NOMO-1 treated with dmso at 0.1 percent for 144 hours (cell line): ENCODE data around the gene EHBP1.
"Not testable (repeated sequence)": the region's sequence is repeated elsewhere in the genome, so short reads cannot be mapped to it uniquely, and the experiment has no call there.

ENCODE experiments used
- DNase-seq: peaks from one replicate; lab custom pipeline; 2025; ENCODE audit not compliant: unreplicated experiment; lab: John Stamatoyannopoulos, UW

The EHBP1 gene

DNA sequence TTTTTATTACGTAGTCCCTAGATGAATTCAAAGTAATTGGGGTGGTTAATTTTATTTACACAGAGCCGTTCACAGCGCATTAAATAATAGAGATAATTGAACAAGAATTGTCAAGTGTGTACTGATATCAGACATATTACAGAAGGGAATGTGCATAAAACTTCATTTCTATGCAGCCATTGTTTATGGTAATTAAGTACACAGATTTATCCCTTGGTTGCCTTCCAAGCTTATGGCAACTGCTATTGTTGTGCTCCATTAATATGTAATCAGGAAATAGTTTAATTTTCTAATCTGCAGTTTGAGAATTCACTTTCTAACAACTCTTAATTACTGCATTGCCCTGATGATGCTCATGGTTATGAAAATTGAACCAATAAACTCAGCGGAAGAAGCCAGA lies 297.8 kb downstream of the EHBP1 start:
- no peak for DNase-seq

DNA sequence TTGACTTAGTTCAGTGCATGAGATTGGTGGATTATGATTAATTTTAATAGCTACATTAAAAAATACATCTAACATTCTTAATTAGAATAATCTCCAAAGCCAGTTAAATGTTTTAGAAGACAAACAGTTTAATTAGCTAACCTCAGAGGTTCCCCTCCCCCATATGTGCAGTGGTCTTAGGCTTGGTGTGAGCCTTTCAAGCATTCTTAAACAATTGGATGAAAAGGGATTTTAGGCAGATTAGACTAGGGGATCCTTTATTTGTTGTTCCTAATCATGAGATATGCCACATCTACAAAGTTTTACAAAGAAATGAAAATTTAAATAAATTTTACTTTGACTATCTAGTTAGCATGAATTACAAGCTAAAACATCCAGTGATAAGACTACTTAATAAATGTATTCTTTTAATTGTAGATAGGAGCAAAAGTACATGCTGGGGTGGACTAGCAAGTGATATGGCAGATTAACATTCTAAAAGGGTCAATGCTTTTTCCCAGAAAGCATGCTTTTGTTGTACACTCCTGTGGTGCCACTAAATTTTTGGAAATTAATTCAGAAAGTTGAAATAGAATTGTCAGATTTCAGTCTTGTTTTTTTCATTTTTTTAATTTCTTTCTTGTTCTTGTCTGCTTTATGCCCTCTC lies 302.4 kb downstream of the EHBP1 start:
- no peak for DNase-seq

DNA sequence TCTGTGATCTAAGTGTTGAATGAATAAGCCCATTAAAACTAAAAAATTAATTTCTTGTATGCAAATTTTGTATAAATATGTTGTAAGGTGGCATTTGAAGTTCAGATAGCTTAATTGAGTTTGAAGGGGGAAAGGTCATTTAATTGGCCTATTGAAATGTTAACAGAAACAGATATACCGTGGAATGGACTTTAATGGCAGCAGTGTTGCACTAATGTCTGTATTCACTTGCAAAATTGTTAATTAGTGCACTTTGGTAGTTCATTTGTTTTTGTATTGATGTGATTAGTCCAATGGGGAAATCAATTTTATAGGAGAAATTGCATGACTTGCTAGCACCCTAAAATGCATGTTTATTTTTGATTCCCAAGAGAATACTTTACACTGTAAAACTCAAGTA lies 303.3 kb downstream of the EHBP1 start:
- no peak for DNase-seq

DNA sequence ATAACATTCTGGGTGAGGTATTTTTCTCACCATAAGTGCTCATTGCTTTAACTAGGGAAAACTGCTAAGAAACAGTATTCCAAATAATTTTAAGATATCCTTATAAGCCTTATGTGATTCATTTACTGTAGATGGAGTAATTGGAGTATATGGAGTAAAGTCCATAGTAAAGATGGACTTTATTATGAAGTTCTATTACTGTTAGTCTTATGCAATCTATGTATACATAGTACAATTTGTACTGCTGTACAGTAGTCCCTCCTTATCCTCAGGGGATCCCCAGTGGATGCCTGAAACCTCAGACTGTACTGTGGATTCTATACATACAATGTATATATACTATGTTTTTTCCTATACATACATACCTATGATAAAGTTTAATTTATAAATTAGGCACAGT lies 304.0 kb downstream of the EHBP1 start:
- no peak for DNase-seq

DNA sequence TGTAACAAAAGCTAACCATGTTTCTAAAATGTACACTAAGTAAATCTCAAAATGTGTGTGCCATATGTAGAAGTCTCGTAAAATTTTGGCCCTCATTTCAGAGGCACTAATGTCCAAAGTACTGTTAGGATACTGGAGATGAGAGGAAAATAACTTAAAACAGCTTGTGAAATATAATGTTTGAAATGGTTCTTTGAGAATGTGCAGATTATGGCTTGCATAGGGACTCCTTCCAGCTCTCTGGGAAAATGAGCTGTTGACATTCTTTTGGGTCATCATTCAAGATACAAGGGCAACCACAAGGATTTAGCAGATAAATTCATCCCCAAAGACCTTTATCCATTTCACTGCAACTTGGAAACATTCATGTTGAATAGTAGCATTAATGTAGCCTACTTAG lies 307.0 kb downstream of the EHBP1 start:
- DNase-seq = no peak

DNA sequence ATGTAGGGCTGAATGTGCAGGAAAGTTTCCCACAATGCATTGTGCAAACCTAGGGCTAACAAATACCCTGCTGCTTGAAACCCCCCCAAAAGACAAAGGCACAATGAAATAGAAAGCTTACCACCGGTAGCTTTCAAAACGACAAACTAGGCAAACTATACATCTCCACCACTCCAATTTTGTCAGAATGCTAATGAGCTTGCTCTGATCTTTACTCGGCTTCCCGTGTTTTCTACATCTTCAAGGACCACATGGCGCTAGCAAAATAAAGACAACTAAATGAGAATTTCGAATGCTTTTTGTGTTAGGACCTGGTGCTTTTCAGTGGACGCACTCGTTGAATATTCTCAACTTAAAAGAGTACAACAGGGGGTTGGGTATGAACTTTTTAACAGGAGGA lies 307.9 kb downstream of the EHBP1 start:
- no peak for DNase-seq

DNA sequence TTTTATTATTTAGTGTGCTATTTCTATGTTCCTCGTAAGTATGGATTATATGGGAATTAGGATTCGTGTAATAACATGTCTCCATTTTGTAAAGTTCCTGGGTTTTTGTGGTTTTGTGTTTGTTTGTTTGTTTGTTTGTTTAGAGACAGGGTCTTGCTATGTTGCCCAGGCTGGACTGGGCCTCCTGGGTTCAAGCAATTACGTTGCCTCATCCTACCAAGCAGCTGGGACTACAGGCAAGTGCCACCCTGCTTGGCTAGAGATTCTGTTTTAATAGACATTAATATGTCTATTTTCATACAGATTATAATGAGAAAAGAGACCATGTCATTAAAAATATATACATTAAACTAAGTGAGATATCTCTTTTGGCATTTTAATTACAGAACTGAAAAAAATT lies 309.9 kb downstream of the EHBP1 start:
- no peak for DNase-seq

DNA sequence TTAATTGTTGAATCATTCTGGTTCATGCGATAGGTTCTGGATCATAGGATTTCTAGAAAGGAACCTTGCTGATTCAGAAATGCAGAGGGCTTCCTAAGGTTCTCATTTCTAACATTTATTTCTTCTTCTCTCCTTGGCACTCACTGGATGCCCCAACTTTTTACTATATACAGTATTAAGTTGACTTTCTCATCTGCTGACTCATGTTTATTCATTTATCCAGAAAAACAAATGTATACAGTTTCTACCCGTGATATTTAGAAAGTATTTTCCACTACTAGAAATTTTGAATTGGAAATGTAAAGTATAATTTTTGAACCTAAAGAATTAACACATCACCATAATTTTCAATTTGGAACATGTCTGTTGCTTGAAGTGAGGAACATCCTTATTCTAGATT lies 312.9 kb downstream of the EHBP1 start:
- DNase-seq = no peak

DNA sequence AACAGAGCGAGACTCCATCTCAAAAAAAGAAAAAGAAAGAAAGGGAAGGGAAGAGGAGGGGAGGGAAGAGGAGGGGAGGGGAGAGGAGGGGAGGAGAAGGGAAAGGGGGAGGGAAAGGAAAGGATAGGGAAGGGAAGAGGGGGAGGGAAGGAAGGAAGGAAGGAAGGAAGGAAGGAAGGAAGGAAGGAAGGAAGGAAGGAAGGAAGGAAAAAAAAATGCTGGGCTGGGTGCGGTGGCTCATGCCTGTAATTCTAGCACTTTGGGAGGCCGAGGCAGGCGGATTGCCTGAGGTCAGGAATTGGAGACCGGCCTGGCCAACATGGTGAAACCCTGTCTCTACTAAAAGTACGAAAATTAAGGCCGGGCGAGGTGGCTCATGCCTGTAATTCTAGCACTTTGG lies 314.2 kb downstream of the EHBP1 start:
- DNase-seq = not testable (repeated sequence)

DNA sequence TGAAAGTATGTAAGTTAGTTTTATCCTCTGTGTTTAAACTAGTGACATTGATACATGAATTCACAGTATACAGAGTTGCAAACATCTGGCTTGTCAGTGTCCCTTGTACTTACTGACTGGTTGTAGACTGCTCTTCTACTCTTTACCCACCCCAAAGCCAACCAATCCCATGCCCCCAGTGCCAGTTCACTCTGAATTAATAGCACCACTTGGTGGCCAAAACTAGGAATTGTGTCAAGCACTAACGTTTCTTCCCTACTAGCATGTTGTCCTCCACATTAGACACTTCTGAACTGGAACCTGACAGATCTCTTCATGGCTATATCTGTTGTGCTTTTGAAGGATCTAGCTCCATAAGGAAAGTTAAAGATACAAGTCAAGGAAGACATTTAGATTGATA lies 317.9 kb downstream of the EHBP1 start:
- no peak for DNase-seq

DNA sequence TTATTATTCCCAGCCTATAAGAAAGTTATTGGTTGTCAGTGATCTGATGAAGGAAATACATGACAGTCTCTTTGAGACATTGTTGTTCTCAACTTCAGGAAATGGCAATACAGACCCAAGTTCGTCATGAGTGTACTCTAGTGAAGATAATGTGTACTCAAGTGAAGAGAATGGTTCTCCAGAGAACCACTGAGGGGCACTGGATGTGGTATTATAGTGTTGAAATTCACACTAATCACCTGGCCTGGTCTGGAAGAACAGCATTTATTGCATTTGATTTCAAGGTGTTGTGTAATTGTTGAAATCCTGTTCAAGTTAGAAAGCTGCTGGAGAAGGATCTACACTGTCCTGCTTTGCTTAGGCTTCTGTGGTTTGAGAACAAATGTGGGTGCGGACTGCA lies 321.7 kb downstream of the EHBP1 start:
- no peak for DNase-seq

DNA sequence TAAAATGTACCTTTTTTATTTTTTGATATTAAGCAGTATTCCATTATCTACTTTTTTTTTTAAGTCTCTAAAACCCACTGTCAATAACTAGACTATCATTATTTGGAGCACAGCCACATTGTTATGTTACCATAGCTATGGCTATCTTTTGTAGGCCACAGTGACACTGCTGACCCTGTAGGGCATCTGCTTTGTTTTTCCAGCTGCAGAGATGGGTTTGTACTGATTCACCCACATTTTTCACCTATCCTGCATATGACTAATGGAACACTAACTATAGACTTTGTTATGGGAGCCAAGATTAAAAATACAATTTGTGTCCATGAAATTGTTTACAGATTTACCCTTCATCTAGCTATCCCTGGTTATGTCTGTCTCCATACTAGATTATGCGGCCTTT lies 323.5 kb downstream of the EHBP1 start:
- DNase-seq = no peak

DNA sequence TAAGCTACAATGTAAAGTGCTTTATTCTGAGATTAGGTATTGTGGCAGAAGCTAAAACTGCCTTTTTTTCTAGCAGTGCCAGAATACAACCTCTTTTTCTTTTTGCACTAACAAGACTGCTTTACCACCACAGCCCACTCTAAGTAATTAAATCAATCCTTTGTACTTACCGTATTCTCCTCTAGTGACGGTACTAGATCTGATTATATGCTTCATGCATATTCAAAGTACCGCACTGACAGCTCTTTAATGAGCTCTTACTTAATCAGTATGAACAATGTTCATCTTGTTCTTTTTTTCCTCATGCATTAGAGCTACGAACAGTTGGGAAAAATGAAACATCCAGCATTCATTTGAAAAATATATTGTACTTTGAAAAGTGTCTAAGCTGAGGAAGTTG lies 329.0 kb downstream of the EHBP1 start:
- no peak for DNase-seq

DNA sequence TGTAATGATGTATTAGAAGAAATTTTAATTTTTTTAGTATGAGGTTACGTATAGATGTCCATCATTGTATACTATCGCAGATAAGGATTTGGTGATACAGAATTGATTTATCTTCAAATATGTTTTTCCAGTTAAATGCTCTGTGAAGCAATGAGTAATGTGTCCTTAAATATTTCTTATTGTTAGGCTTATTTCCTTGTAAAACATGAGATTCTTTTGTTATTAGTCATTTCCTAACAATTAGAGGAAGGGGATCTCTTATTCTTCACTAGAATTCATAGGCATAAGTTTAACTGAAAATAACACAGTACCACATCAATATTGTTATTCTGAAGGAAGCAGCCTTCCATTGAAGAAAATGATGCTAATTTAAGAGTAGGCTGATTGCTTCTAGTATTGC lies 329.7 kb downstream of the EHBP1 start:
- no peak for DNase-seq

DNA sequence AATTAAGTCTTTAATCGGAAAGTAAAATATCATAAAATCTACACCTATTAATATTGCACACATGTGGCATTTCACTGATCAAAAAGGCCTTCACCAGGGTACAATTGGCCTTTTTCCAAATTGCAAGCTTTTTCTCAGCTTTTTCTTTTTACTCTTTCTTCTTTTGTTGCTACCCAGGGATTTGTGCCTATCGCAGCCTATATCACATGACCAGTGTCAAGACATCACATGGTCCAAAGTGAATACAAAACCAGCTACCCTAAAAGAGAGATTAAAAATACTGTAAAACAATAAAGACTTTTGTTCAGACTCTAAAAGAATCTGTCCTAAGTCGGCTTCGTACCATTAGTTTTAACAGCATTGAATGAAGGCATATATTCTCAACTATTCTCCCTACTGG lies 330.1 kb downstream of the EHBP1 start:
- no peak for DNase-seq

DNA sequence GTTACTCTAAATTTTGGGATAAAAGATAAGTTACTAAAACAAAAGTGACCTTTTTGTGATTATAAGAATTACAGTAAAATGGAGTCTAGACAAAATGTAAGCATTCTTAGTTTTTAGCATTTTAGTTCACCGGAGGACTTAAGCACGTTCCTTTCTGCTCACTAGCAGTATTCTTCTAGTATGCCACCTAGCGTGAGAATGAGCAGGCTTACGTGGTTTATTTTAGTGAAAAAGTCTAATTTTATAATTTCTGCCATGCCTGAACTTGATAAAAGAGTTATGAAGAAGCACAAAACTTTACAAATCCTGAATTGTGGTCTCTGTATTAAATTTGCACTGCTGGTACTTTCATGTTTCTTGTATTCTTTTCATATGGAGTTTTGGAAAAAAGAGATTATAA lies 332.5 kb downstream of the EHBP1 start:
- no peak for DNase-seq

DNA sequence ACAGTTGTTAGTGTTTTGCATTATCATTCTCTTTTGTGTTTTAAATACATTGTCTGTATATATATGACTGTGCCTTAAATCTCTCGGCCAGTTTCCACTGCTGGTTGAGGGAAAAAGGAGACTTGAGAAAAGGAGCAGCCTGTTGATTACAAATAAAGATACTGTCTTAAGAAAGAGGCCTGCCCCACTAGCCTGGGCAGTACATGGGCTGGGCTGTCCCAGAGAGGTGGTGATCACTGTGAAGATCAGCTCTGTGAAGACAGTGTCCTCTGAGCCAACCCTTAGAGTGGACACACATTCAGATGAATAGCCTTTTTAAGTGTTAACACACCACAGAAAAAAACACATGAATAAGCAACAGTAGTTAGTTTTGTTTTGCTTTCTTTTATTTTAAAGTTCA lies 335.1 kb downstream of the EHBP1 start:
- DNase-seq = no peak

DNA sequence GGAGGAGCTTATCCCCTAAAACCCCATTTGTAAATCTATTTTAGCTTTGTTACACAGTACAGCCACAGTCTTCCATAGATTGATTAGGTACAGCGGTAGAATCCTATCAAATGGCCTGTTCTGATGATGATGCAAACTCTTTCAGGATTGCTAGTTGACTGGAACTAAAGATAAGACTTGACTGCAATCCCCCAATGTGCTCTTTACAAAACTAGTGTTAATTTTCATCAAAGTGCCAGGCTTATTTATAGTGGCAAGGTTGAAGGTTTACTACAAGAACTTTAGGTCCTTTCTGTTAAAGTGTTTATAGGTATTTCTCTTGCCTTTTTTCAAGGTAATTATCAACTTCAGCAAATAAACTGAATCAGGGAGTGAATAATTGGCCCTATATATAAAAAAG lies 336.1 kb downstream of the EHBP1 start:
- DNase-seq = no peak

DNA sequence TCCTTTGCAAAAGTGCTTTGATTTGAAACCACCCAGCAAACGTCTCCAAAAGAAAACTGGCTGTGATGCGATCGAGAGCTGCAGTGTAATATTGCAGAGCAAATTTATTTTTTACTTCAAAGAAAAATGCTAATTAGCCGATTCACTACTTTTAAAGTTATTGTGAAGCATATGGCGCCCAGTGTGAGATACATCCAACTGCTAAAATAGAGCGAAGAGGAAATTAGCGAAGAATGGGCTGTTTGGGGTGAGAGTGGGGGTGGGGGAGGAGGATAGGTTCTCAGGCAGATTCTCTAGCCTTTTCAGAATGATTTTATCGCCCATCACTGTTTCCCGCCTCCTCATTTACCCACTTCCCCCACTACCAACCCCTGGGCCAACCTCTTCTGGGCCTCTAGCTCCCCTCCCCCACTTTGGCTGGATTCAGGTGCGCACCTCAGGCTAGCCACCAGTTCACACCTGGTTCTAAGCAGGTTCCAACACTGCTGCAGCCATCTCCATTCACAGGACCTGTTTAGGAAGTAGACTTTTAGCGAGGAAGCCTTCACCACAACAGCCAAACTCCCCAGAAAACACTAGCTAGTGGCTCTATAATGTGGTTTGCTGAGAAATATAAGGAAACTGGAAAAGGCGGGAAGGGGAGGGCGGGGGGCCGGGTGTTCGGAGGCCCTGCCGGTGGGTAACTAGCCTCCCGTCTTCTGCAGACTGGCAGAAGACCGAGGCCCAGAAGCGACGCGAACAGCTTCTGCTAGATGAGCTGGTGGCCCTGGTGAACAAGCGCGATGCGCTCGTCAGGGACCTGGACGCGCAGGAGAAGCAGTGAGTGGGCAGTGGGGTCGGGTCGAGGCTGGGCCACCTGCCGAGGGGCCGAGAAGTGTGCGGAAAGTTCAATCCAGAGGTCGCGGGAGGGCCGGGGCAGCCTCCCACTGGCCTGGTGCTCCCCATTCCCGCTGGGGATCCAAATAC lies 339.1 kb downstream of the EHBP1 start:
- DNase-seq = no peak

DNA sequence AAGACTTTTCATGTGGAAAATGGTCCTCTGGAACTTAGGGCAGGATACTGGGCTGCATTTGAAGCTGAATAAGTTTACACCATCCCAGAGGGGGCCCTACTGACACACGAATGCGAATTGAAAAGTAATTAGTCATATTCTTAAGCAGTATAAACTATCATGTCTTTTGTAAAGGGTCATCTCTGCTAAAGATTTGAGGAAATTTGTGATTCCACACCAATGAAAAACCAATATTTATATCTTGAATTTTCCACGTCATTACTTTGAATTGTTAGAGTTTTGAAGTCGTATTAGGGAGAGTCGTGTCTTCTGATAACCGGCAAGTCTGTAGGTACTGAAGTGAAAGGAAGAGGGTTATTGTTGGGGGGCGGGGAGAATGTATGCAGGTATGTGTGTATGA lies 341.0 kb downstream of the EHBP1 start:
- DNase-seq = no peak

DNA sequence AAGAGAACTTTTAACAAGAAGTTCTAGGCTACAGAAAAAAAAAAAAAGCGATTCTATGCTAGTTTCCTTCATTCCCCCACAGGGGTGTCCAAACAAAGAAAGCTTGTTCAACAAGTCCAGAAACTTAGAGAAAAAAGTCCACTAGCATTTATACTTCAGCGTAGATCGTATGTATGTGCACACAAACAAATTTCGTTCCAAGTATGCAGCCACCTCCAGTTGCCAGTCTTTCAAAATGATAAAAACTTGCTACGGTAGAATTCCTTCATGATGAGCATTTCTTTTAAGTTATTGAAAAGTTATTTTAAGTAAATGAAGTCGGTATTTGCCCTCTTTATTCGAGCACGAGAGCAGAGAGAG lies 341.4 kb downstream of the EHBP1 start:
- DNase-seq = no peak
